ENCODE results near the gene APOD.

APOD gene

DNA sequence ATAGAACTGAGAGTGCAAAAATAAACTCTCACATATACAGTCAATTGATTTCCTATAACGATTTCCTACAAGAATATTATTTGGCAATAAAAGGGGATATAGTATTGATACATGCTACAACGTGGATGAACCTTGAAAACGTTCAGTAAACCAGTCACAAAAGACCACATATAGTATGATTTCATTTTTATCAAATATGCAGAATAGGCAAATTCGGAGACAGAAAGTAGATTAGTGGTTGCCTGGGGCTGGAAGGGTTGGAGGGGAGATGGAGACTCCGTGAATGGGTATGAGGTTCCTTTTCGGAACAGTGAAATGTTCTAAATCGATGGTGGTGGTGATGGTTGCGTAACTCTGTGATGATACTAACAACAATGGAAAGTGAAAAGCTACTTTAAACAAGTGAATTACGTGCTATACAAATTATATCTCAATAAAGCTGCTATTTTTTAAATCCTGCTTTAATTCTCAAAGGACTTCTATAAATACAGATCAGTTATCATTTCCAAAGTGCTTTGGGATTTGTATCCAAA lies 6.0 kb downstream of the APOD start:
- no peaks in the 10 kb centered on the region for H3K36me3 Mint-ChIP-seq
- H3K27ac Mint-ChIP-seq = no peak overlapping the region
- no peak overlapping the region for H3K4me3 Mint-ChIP-seq
- no peaks in the 10 kb centered on the region for H3K9me3 Mint-ChIP-seq
- H3K27me3 Mint-ChIP-seq = no peaks in the 10 kb centered on the region
- peaks cover 3% of the 10 kb centered on the region for H3K4me1 Mint-ChIP-seq

DNA sequence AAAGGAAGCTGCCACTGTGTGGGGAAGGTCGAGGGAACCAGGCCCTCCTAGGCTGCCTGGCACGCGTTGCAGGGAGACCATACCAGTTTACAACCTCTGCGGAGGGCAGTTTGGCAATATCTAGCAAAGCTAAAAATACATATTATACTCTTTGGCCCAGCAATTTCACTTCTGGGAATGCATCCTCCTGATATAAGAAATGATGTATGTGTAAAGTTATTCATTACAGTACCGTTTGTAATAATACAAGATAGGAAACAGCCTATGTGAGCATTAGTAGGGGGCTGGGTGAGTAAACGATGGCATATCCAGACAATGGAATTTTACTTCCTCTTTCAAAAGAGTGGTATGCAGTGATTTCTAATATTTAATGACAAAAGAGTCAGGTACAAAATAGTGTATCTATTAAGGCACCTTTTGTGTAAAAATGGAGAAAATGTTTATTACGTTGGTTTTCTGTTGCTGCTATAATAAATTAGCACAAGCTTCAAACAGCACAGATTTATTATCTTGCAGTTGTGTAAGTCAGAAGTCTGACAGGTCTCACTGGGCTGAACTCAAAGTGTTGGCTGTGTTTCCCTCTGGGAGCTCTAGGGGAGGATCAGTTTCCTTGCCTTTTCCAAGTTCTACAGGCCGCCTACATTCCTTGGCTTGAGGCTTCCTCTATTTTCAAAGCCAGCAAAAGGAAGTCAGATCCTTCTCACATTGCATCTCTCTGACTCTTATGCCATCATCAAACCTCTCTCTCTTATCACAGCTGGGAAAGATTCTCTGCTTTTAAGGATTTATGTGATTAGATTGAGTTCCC lies 9.0 kb downstream of the APOD start:
- H3K4me3 Mint-ChIP-seq = no peak overlapping the region
- no peaks in the 10 kb centered on the region for H3K36me3 Mint-ChIP-seq
- no peaks in the 10 kb centered on the region for H3K9me3 Mint-ChIP-seq
- H3K27ac Mint-ChIP-seq = no peak overlapping the region
- H3K4me1 Mint-ChIP-seq = peaks cover 12% of the 10 kb centered on the region
- H3K27me3 Mint-ChIP-seq = no peaks in the 10 kb centered on the region

DNA sequence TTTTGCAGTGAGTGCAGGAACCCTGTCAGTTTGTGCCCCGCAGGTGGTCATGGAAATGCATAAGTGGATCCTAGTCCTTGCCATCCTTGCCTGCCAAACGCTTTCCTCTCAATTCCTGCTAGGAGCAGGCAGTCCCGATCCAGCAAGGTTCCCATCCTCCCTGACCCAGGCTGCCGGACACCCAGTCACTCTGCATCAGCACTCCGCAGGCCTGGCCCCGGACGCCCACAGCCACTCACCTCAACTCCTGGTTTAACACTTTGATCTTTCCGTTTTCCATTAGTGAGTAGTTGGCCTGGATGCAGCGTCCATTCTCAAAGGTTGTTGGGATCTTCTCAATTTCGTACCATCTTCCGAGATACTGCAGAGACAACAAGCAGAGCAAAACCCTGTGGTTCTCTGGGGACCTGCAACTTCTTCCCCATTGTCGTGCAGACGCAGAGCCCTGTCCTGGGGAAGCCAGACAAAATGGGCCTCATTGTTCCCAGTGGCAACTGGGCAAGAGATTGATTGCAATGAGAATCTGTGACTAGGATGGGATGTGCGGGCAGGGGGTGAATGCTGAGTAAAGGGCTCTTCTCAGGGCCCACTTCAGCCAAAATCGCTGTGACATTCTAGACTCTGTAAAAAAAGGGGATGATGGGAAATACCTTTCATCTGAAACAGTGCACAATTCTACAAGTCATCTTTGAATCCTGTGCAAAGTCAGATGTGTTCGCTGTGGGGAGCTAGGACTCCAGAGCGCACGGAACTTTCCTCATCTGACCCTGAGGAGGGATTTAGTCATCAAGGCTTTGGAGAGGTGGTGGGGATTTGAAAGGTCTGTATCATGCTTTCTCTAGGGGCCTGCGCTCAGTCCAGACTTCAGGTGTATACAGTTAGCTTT lies 9.9 kb downstream of the APOD start:
- Mint-ChIP-seq H3K4me3 (no peak overlapping the region), H3K27me3 (no peaks in the 10 kb centered on the region), H3K27ac (no peak overlapping the region), H3K36me3 (no peaks in the 10 kb centered on the region), H3K9me3 (no peaks in the 10 kb centered on the region), H3K4me1 (peaks cover 12% of the 10 kb centered on the region)

DNA sequence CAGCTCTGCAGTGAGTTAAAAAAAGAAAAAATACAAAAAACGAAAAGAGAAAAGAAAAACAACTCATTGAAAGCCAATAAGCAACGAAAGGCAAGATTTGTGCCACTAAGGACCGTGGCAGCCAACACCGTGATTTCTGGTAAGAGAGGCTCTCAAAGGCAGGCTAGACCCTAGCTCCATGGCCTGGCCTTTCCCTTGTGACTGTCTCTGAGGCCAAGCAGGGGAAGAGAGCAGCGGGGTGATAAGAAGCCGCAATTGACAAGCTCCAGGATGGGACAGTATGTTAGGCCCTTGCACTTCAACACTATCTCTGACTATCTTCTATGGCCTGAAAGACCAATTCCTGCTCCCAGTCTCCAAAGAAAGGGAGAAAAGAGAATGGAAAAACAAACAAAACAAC lies 12.4 kb downstream of the APOD start:
- Mint-ChIP-seq H3K4me3 (no peak overlapping the region), H3K9me3 (no peaks in the 10 kb centered on the region), H3K27ac (no peak overlapping the region), H3K27me3 (no peaks in the 10 kb centered on the region), H3K4me1 (peaks cover 15% of the 10 kb centered on the region), H3K36me3 (no peaks in the 10 kb centered on the region)

DNA sequence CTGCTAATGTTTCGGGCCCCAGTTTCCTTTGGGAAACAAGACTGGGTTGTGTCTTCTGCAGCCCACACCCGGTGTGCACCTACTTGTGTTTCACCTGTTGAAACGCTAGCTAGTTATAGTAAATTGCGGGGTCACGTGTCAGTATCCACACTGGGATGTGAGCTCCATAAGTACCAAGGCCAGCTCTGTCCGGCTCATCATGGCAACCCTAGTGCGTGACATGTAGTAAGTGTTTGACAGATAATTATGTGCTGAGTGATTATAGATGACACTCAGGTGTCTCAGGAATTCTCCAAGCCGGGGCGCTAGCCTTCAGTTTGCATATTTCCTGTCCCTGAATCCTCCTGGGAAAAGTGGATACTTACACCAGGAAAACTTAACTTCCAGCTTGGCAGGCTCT lies 12.8 kb downstream of the APOD start:
- H3K27me3 Mint-ChIP-seq = no peaks in the 10 kb centered on the region
- no peak overlapping the region for H3K4me3 Mint-ChIP-seq
- no peaks in the 10 kb centered on the region for H3K36me3 Mint-ChIP-seq
- H3K4me1 Mint-ChIP-seq = peaks cover 15% of the 10 kb centered on the region
- H3K9me3 Mint-ChIP-seq = no peaks in the 10 kb centered on the region
- H3K27ac Mint-ChIP-seq = no peak overlapping the region

DNA sequence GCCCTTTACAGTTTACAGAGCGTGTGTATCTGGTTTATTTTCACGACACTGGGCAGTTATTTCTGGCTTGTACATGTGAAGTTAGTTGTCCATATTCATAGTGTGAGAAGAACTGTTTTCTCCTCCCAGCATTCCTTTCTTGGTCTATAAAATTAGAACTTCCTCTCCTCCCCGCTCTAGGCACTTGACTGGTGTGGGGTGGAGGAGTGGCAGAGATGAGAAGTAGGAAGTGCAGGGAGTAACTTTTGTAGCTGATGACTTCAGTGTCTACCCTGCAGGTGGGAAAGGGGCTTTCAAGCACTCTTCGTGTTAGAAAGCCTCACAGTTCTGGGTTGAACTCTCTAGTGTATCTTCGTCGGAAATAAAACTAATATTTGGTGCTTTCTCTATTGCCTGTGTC lies 13.4 kb downstream of the APOD start:
- H3K36me3 Mint-ChIP-seq = no peaks in the 10 kb centered on the region
- no peak overlapping the region for H3K4me3 Mint-ChIP-seq
- H3K27ac Mint-ChIP-seq = no peak overlapping the region
- H3K4me1 Mint-ChIP-seq = peaks cover 15% of the 10 kb centered on the region
- no peaks in the 10 kb centered on the region for H3K9me3 Mint-ChIP-seq
- no peaks in the 10 kb centered on the region for H3K27me3 Mint-ChIP-seq

DNA sequence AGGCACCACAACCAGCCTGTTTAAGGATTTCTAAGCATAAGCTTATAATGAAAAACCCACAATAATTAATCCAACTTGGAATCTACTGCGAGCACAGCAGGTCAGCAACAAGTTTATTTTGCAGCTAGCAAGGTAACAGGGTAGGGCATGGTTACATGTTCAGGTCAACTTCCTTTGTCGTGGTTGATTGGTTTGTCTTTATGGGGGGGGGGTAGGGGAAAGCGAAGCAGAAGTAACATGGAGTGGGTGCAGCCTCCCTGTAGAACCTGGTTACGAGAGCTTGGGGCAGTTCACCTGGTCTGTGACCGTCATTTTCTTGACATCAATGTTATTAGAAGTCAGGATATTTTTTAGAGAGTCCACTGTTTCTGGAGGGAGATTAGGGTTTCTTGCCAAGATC lies 15.1 kb downstream of the APOD start:
- Mint-ChIP-seq H3K9me3 (no peaks in the 10 kb centered on the region), H3K4me3 (no peak overlapping the region), H3K4me1 (peaks cover 15% of the 10 kb centered on the region), H3K36me3 (no peaks in the 10 kb centered on the region), H3K27ac (no peak overlapping the region), H3K27me3 (no peaks in the 10 kb centered on the region)

DNA sequence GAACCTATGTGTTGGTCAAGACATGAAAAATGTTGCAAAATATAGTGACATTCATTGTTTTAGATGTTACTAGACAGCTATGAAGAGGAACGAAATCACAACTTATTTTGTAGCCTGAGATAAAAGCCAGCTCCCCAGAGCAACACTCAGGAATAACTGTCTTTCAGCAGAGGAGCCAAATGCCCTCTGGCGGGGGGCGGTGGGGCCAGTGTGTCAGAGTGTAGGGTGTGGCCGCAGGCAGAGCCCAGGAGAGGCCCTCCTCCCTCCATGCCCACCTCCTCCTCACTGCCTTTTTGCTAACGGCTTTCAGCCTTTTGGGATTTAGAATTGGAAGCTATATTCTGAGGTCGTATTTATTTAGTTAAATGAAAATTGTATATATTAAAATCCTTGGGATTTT lies 16.9 kb downstream of the APOD start:
- H3K9me3 Mint-ChIP-seq = no peaks in the 10 kb centered on the region
- H3K27ac Mint-ChIP-seq = no peak overlapping the region
- no peaks in the 10 kb centered on the region for H3K36me3 Mint-ChIP-seq
- H3K4me1 Mint-ChIP-seq = peaks cover 13% of the 10 kb centered on the region
- H3K4me3 Mint-ChIP-seq = no peak overlapping the region
- no peaks in the 10 kb centered on the region for H3K27me3 Mint-ChIP-seq

DNA sequence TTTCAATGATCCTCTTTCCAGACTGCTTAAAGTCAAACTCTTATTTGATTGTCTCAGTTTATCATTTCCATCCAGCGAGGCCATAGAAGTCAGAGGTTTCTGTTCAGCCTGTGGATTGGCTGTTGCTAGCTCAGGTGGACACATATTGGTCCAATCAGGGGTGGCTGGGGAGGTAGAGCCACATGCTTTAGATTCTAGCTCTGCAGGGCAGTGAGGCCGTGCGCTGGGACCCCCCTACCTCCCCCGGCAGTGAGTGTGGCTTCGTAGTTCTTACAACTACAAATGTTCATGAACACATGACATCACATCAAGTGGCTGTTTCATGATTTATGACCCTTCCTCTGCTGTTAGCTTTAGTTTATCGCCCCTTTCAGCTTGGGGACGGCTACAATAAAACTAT lies 18.0 kb downstream of the APOD start:
- no peak overlapping the region for H3K4me3 Mint-ChIP-seq

DNA sequence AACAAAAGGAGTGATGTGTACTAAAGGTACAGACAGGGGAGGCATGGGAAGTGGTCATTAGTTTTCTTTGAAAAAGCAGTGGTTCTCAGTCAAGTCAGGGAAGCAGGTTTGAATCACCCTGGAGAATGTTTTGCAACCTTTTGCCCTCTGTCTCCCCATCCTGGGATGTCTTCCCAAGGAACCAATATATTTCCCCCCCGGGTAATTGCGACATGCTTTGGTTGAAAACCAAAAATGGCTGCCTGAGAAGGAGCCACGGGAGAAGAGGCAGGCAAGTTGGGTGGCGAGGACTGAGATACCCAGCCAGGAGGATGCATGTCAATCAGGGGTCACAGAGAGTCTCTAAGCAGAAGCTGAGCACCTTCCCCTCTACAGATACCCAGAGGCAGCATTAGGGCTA lies 20.4 kb downstream of the APOD start:
- H3K9me3 Mint-ChIP-seq = no peaks in the 10 kb centered on the region
- H3K4me3 Mint-ChIP-seq = no peak overlapping the region
- peaks cover 11% of the 10 kb centered on the region for H3K4me1 Mint-ChIP-seq
- no peaks in the 10 kb centered on the region for H3K36me3 Mint-ChIP-seq
- no peak overlapping the region for H3K27ac Mint-ChIP-seq
- no peaks in the 10 kb centered on the region for H3K27me3 Mint-ChIP-seq

More for the DNA sequence above, 18.0 kb downstream of the APOD start:
- no peaks in the 10 kb centered on the region for H3K9me3 Mint-ChIP-seq
- H3K36me3 Mint-ChIP-seq = no peaks in the 10 kb centered on the region
- no peaks in the 10 kb centered on the region for H3K27me3 Mint-ChIP-seq
- peaks cover 11% of the 10 kb centered on the region for H3K4me1 Mint-ChIP-seq
- no peak overlapping the region for H3K27ac Mint-ChIP-seq

DNA sequence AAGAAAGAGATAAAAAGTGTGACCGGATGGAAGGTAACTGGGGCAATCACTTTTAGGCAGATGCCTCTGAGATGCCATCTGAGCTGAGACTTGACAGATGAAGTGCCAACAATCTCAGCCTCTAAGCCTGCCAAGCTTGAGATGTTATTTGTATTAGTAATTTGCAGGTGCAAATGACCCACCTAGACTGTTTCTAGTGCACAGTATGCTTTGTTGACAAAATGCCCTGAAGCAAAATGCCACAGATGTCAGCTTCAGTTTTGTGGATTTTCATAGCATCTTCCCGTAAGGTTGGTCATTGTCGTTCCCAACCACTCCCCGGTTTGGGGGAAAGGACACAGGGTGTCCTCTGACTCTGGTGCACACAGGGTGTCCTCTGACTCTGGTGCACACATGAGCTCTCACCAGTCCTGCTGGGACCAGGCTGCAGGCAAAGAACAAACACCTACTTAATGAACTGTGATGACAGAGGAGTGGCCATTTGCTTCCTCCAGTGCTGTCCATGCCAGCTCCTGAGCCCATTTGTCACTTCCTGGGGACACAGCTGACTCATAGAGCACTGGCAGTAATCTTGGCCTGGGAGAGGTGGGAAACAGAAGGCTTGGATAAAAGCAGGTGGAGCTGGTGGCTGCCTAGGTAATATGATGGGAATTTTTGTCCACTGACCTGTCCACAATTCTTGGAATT lies 23.9 kb downstream of the APOD start:
- Mint-ChIP-seq H3K4me1 (peaks cover 29% of the 10 kb centered on the region), H3K27ac (no peak overlapping the region), H3K9me3 (no peaks in the 10 kb centered on the region), H3K36me3 (no peaks in the 10 kb centered on the region), H3K4me3 (no peak overlapping the region), H3K27me3 (no peaks in the 10 kb centered on the region)

DNA sequence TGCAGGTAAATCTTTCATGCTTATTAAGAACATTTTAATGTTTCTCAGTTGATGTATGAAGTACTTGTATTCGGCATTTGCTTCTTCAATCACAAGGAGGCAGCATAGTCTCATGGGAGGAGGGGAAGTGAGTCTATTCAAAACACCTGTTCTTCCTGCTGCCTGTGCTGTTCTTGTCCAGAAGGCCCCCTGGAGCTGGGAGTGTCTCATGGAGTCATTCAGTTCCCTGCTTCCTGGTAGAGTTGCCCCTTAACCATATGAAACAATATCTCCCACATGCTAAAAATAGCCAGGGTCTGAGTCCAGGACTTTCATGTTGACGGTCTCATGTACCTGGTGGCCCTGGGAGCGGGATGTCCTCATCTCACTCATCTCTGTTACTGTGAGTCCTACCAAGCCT lies 25.1 kb downstream of the APOD start:
- Mint-ChIP-seq H3K4me1 (peaks cover 39% of the 10 kb centered on the region), H3K27ac (no peak overlapping the region), H3K4me3 (no peak overlapping the region), H3K27me3 (no peaks in the 10 kb centered on the region), H3K36me3 (no peaks in the 10 kb centered on the region), H3K9me3 (no peaks in the 10 kb centered on the region)

DNA sequence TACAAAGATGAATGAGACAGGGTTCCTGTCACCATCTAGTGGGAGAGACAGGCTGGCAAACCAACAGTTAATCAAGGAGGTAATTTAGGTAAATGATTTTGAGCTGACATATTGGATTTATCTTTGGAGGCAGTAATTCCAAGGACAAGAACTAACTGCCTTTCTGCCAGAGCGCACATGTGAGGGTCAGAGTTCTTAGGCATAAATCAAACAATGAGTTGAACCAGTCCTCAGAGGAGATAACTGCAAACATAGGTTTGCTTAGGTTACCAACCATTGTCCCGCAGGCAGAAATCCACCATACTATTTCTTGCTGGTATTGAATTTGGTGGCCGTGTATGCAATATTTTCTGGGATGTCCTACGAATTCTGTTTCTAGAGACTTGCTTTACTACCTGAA lies 26.4 kb downstream of the APOD start:
- H3K27ac Mint-ChIP-seq = no peak overlapping the region
- H3K27me3 Mint-ChIP-seq = no peaks in the 10 kb centered on the region
- H3K9me3 Mint-ChIP-seq = no peaks in the 10 kb centered on the region
- H3K36me3 Mint-ChIP-seq = no peaks in the 10 kb centered on the region
- H3K4me1 Mint-ChIP-seq = peaks cover 51% of the 10 kb centered on the region
- no peak overlapping the region for H3K4me3 Mint-ChIP-seq

DNA sequence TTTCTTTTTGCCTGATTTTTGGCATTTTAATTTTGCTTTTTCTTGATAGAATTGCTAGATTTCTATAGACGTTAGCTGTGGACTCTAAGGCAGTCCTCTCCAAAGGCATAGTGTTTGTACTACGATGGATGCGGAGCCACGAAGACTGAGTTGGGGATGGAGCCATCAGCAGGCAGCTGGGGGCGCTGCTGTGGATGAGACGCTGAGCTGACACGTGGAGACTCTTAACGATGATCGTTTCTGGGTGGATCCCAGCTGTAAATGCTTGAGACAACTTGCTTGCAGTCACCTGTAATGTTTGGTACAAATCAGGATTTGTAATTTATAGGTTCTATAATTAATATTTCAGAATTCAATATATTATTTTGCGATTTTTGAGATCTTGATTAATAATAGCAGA lies 27.4 kb downstream of the APOD start:
- peak overlapping the region; percentile 97 for H3K27ac Mint-ChIP-seq
- H3K27me3 Mint-ChIP-seq = no peaks in the 10 kb centered on the region
- H3K4me3 Mint-ChIP-seq = peak overlapping the region; percentile 65
- H3K36me3 Mint-ChIP-seq = no peaks in the 10 kb centered on the region
- peaks cover 59% of the 10 kb centered on the region for H3K4me1 Mint-ChIP-seq
- no peaks in the 10 kb centered on the region for H3K9me3 Mint-ChIP-seq

DNA sequence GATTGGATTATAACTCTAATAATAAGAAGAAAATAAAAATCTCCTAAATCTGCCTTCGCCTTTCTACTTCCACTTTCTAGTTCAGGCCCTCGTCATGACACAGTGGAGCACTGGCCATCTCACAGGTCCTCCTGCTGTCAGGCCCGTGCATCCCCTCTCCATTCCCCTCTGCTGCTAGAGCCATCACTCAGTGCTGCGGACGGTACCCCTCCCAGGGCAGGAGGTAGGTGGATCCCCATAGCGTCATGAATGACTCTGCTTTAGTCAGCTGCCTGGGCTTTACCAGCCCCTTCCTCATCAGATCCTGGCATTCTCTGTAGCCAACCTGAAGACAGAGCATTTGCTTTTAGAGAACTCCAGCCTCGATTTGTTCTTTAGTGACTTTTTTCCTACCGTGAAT lies 28.6 kb downstream of the APOD start:
- Mint-ChIP-seq H3K9me3 (no peaks in the 10 kb centered on the region), H3K27ac (peak overlapping the region; percentile 97), H3K36me3 (no peaks in the 10 kb centered on the region), H3K4me1 (peaks cover 72% of the 10 kb centered on the region), H3K27me3 (no peaks in the 10 kb centered on the region), H3K4me3 (peak overlapping the region; percentile 81)
